K562 (cell line): Measurements from ENCODE around the gene PCDH18. TPM values are rescaled to one million over a fixed set of nuclear protein-coding genes. Genes with fewer than 3 reads are reported as not detected.

Experiments used
- ATAC-seq: fragments of 200-7000 bp; cut with Tn5 transposase; 3 replicates; pipeline ENCODE4 v1.9.1; 2020; ENCODE audit warnings: moderate library complexity
- BruUV-seq: library from RNA; stranded (reverse); fragments of 400-500 nt; replicated peaks from 2 replicates; lab custom pipeline; 2021; lab: Mats Ljungman, UMichigan
- CTCF ChIA-PET: fragments of 300-600 bp; formaldehyde crosslinking; extraction: SDS; loops from one replicate; lab custom pipeline; 2021; ENCODE audit warnings: low intra/inter-chr PET ratio; lab: Yijun Ruan, JAX
- POLR2A ChIA-PET: fragments of 300-600, 350-650 bp; sonication (Branson Sonifier 250); formaldehyde crosslinking; extraction: SDS; loops from one replicate; lab custom pipeline; 2021; ENCODE audit warnings: antibody characterized with exemption, inconsistent platforms; lab: Yijun Ruan, JAX
- DNase-seq, 4 experiments: peaks; one replicate each; pipeline versions ENCODE4 v3.0.0 to v3.0.0-alpha.2; 2011 to 2018; ENCODE audit warnings: low spot score in 3 of 4, mixed read lengths in 3 of 4; ENCODE audit errors: extremely low read depth in 1 of 4
- FAIRE-seq: peaks from 2 replicates; lab custom pipeline; 2011; peaks lifted over from hg19 to GRCh38; lab: Jason Lieb, UNC
- H2AFZ ChIP-seq: 2 replicates; pipeline ENCODE4 v1.6.0; 2011; ENCODE audit warnings: low read depth, low read length, control low read depth, inconsistent platforms
- H3K27ac ChIP-seq: fragments of 200-600 bp; 3 replicates; pipeline ENCODE4 v1.8.0; 2011; ENCODE audit warnings: low read depth, mild to moderate bottlenecking, control low read depth, inconsistent platforms, low read length, moderate library complexity, mixed read lengths; ENCODE audit errors: extremely low read depth
- H3K27me3 ChIP-seq, 2 experiments: fragments of 300-600 bp in 1 of 2; 2 replicates in 1 of 2; 3 replicates in 1 of 2; pipeline versions ENCODE4 v1.6.0 to v1.8.0; 2011; ENCODE audit warnings: inconsistent platforms in 2 of 2, low read length in 2 of 2, mild to moderate bottlenecking in 1 of 2, mixed read lengths in 1 of 2, moderate library complexity in 1 of 2; ENCODE audit not compliant: control insufficient read depth in 2 of 2, insufficient read depth in 2 of 2
- H3K36me3 ChIP-seq: fragments of 300-600 bp; 3 replicates; pipeline ENCODE4 v1.8.0; 2011; ENCODE audit warnings: mild to moderate bottlenecking, low read length, inconsistent platforms; ENCODE audit not compliant: control insufficient read depth, insufficient read depth
- H3K4me1 ChIP-seq, 2 experiments: fragments of 200-600 bp in 1 of 2; replicated peaks in 1 of 2; 2 replicates in 1 of 2; 3 replicates in 1 of 2; pipeline versions ENCODE4 v1.5.1 to v1.8.0; 2011; ENCODE audit warnings: inconsistent platforms in 2 of 2, low read length in 2 of 2, mild to moderate bottlenecking in 1 of 2, mixed read lengths in 1 of 2, moderate library complexity in 1 of 2; ENCODE audit not compliant: control insufficient read depth in 2 of 2, insufficient read depth in 2 of 2
- H3K4me2 ChIP-seq: 2 replicates; pipeline ENCODE4 v1.6.1; 2011; ENCODE audit warnings: low read length, control low read depth, inconsistent platforms, mixed read lengths; ENCODE audit not compliant: insufficient read depth
- H3K4me3 ChIP-seq: fragments of 200-600 bp; sonication (generic), shearing (Covaris generic); 2 replicates; pipeline ENCODE4 v1.5.1; 2016; ENCODE audit warnings: control low read depth, inconsistent platforms
- H3K79me2 ChIP-seq: fragments of 200-600 bp; 3 replicates; pipeline ENCODE4 v1.8.0; 2011; ENCODE audit warnings: low read length, inconsistent platforms; ENCODE audit not compliant: control insufficient read depth, insufficient read depth
- H3K9ac ChIP-seq, 2 experiments: 2 replicates each; pipeline versions ENCODE4 v1.6.0 to v1.6.1; 2011; ENCODE audit warnings: low read depth in 2 of 2, low read length in 2 of 2, control low read depth in 1 of 2, inconsistent platforms in 1 of 2, mild to moderate bottlenecking in 1 of 2, mixed read lengths in 1 of 2; ENCODE audit not compliant: insufficient read depth in 1 of 2
- H3K9me1 ChIP-seq: one replicate; pipeline ENCODE4 v1.6.0; 2011; ENCODE audit warnings: inconsistent platforms, mild to moderate bottlenecking, low read length, moderate library complexity; ENCODE audit not compliant: control insufficient read depth, insufficient read depth
- H3K9me3 ChIP-seq: replicated peaks from 2 replicates; pipeline ENCODE4 v1.5.1; 2011; ENCODE audit warnings: low read depth, low read length, inconsistent platforms; ENCODE audit not compliant: control insufficient read depth, insufficient read depth
- H4K20me1 ChIP-seq: replicated peaks from 2 replicates; pipeline ENCODE4 v1.6.1; 2011; ENCODE audit warnings: low read length, inconsistent platforms, mixed read lengths; ENCODE audit not compliant: control insufficient read depth, insufficient read depth
- CTBP1 ChIP-seq: fragments of 450-650 bp; IDR thresholded peaks from 2 replicates; pipeline ENCODE4 v1.6.1; 2016; ENCODE audit warnings: borderline replicate concordance
- CTCFL ChIP-seq: IDR thresholded peaks from 2 replicates; pipeline ENCODE4 v1.6.1; 2011; ENCODE audit warnings: borderline replicate concordance, low read depth, mild to moderate bottlenecking, moderate library complexity, low read length; ENCODE audit not compliant: insufficient read depth, poor library complexity, severe bottlenecking
- ELF4 ChIP-seq: fragments of 450-650 bp; formaldehyde crosslinking; IDR thresholded peaks from 2 replicates; pipeline ENCODE4 v1.4.0; 2022; ENCODE audit warnings: missing genetic modification characterization
- FOXJ3 ChIP-seq: sonication (generic); formaldehyde crosslinking; IDR thresholded peaks from 2 replicates; pipeline ENCODE4 v1.4.0; 2020; ENCODE audit warnings: mild to moderate bottlenecking, missing genetic modification reagents
- HLTF ChIP-seq: fragments of 450-650 bp; IDR thresholded peaks from 2 replicates; pipeline ENCODE4 v1.6.1; 2016
- MBD2 ChIP-seq: sonication (generic); IDR thresholded peaks from 2 replicates; pipeline ENCODE4 v1.6.1; 2016; ENCODE audit warnings: low read depth, borderline replicate concordance
- RUNX1 ChIP-seq: sonication (generic); IDR thresholded peaks from 2 replicates; pipeline ENCODE4 v1.6.1; 2016; ENCODE audit warnings: antibody characterized with exemption, low read depth
- SETDB1 ChIP-seq: IDR thresholded peaks from one replicate; pipeline ENCODE4 v1.6.1; 2012; ENCODE audit warnings: low read length, control low read depth, inconsistent platforms
- SRSF1 ChIP-seq: fragments of 200-400 bp; formaldehyde crosslinking; IDR thresholded peaks from 2 replicates; pipeline ENCODE4 v1.6.1; 2017; ENCODE audit warnings: mild to moderate bottlenecking, low read depth, low read length, moderate library complexity
- STAT6 ChIP-seq: sonication (generic); formaldehyde crosslinking; IDR thresholded peaks from 2 replicates; pipeline ENCODE4 v1.8.1; 2023; ENCODE audit warnings: mild to moderate bottlenecking, missing genetic modification reagents
- TRIM24 ChIP-seq, 2 experiments: fragments of 450-650 bp; IDR thresholded peaks; 2 replicates each; pipeline ENCODE4 v1.6.1; 2016
- ZFP1 ChIP-seq: fragments of 450-650 bp; formaldehyde crosslinking; IDR thresholded peaks from 2 replicates; pipeline ENCODE4 v1.4.0; 2020; ENCODE audit warnings: mild to moderate bottlenecking, mixed read lengths
- ZHX1 ChIP-seq: fragments of 150-350 bp; conservative IDR thresholded peaks from 2 replicates; pipeline ENCODE4 v1.6.1; 2014; ENCODE audit warnings: low read length
- WGBS: fragments of 100-300 bp; shearing (Covaris generic); methylation state at CpG from one replicate; pipeline ENCODE4 v1.1.6; 2016; ENCODE audit warnings: low coverage, mixed read lengths; ENCODE audit not compliant: insufficient coverage; ENCODE audit errors: missing lambda C conversion rate; 5-methylcytosine and 5-hydroxymethylcytosine counted together
- in situ Hi-C: fragments of 300-500 bp; cut with MboI; formaldehyde crosslinking; loops from 4 replicates; pipeline ENCODE4 v1.15.0; 2018; ENCODE audit warnings: inconsistent platforms, mixed read lengths
- intact Hi-C: fragments of 100-400 bp; cut with micrococcal nuclease; formaldehyde crosslinking; loops from 2 replicates; pipeline ENCODE4 v1.14.2; 2022
- polyA plus RNA-seq, 8 experiments: library from polyadenylated mRNA; depleted of rRNA in 4 of 8; stranded (reverse) in 5 of 8; unstranded in 3 of 8; fragments of >200 nt; fragmentation: Nextera tagmentation in 2 of 8; fragmentation: Illumina TruSeq in 1 of 8; extraction: Ambion mirVana in 2 of 8; extraction: Trizol in 1 of 8; gene quantifications; 2 replicates each; pipeline versions ENCODE4 v1.2.1 to v1.2.3, GENCODE V29; 2011 to 2014; ENCODE audit warnings: inconsistent platforms in 1 of 8, missing spikeins in 1 of 8
- total RNA-seq, 7 experiments: library from RNA; depleted of rRNA in 6 of 7; stranded (reverse); fragments of >200 nt in 6 of 7; fragmentation: Illumina TruSeq in 2 of 7; extraction: Trizol in 2 of 7; gene quantifications; 2 replicates each; pipeline versions ENCODE4 v1.2.1 to v1.2.3, GENCODE V29; 2011 to 2021; ENCODE audit warnings: low replicate concordance in 1 of 7

Gene PCDH18
- total and polyA plus RNA-seq, 9 of the 15 experiments (the other 6 are each of a cell fraction or from before 2014, with no cell fraction given), result 0.04 to 0.09 TPM; not detected in 7

- Histone ChIP-seq H3K4me1 (no peaks in the 10 kb centered on the region), H4K20me1 (no peaks in the 10 kb centered on the region), H2AFZ (no peak overlapping the region), H3K4me3 (no peak overlapping the region), H3K4me2 (no peak overlapping the region), H3K9me3 (no peaks in the 10 kb centered on the region; the same call in 1 of the 2 replicates), H3K27me3 (no peaks in the 10 kb centered on the region), H3K9ac (no peak overlapping the region), H3K9me1 (no peaks in the 10 kb centered on the region), H3K79me2 (no peaks in the 10 kb centered on the region), H3K36me3 (no peaks in the 10 kb centered on the region), H3K27ac (no peak overlapping the region)
- TF ChIP-seq HLTF (no peak), ZHX1 (no peak), CTBP1 (no peak), CTCFL (no peak), RUNX1 (no peak), STAT6 (CRISPR knock-in tag) (no peak), ELF4 (CRISPR knock-in tag) (no peak), SRSF1 (no peak), FOXJ3 (CRISPR knock-in tag) (no peak), TRIM24 (IDR thresholded peaks at IDR 0.05) (no peak), MBD2 (no peak), SETDB1 (no peak), ZFP1 (no peak)
- BruUV-seq, result no TSS peak
- DNase-seq (no peak), FAIRE-seq (no peak), ATAC-seq (no peak)
- WGBS, result 3% methylated on average over 5 of the region's 5 CpGs
- ChIA-PET POLR2A (interaction anchor here (0.8 kb wide), 1 partner anchor 84 kb away, joined by 3 read pairs; no protein-coding TSS in a partner anchor), CTCF (no interaction called here)
- in situ Hi-C loops, result no loop called here
- intact Hi-C loops, result no loop called here
Observed at GRCh38 chr4:137529432-137529831, 2.9 kb downstream of the PCDH18 start.
